ENCODE data around the gene PROCA1.

DNA sequence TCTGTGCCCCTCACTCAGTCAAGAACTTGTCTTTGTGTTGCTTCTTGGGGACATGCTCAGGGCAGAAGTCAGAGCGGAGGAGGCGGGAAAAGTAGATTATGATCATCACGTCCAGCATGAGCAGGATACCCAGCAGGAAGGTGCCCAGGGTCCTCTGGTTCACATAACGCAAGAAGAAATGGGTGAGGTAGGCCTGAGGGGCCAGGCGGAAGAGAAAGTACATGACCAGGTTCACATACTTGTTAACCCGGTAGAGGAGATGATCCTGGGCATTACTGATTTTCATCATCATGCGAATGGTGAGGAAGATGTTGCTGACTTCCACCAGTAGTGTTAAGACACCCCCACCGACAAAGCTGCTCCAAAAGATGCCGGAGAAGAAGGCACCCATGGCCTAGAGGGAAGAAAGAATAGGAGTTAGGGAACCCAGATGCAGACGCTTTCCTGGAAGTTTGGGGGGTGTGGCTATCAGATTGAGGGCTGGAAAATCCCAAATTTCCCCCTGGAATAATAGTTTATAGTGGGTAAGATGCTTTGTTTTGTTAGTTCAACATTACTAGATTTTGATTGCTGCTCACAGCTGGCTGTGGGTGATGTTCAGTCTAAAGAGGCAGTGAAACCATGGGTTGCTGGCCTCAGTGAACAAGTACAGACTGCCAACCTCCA is 12.9 kb upstream of the PROCA1 start:
- no peak for TF ChIP-seq EP300 (IDR thresholded peaks at IDR 0.05)
- TF ChIP-seq, protein P1, sequence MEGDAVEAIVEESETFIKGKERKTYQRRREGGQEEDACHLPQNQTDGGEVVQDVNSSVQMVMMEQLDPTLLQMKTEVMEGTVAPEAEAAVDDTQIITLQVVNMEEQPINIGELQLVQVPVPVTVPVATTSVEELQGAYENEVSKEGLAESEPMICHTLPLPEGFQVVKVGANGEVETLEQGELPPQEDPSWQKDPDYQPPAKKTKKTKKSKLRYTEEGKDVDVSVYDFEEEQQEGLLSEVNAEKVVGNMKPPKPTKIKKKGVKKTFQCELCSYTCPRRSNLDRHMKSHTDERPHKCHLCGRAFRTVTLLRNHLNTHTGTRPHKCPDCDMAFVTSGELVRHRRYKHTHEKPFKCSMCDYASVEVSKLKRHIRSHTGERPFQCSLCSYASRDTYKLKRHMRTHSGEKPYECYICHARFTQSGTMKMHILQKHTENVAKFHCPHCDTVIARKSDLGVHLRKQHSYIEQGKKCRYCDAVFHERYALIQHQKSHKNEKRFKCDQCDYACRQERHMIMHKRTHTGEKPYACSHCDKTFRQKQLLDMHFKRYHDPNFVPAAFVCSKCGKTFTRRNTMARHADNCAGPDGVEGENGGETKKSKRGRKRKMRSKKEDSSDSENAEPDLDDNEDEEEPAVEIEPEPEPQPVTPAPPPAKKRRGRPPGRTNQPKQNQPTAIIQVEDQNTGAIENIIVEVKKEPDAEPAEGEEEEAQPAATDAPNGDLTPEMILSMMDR (IDR thresholded peaks at IDR 0.05), result no peak
- TF ChIP-seq POLR2A (IDR thresholded peaks at IDR 0.05), result no peak

Measured in ovary (tissue), 3 donors.